GM11168 (cell line): ENCODE measurements around the gene NSD1.

Experiments used
- in situ Hi-C: fragments of 300-500 bp; cut with MboI; formaldehyde crosslinking; loops from one replicate; pipeline ENCODE4 v1.12.0; 2022; ENCODE audit warnings: low sequenced_read_pairs; ENCODE audit not compliant: unreplicated experiment

NSD1 gene

DNA sequence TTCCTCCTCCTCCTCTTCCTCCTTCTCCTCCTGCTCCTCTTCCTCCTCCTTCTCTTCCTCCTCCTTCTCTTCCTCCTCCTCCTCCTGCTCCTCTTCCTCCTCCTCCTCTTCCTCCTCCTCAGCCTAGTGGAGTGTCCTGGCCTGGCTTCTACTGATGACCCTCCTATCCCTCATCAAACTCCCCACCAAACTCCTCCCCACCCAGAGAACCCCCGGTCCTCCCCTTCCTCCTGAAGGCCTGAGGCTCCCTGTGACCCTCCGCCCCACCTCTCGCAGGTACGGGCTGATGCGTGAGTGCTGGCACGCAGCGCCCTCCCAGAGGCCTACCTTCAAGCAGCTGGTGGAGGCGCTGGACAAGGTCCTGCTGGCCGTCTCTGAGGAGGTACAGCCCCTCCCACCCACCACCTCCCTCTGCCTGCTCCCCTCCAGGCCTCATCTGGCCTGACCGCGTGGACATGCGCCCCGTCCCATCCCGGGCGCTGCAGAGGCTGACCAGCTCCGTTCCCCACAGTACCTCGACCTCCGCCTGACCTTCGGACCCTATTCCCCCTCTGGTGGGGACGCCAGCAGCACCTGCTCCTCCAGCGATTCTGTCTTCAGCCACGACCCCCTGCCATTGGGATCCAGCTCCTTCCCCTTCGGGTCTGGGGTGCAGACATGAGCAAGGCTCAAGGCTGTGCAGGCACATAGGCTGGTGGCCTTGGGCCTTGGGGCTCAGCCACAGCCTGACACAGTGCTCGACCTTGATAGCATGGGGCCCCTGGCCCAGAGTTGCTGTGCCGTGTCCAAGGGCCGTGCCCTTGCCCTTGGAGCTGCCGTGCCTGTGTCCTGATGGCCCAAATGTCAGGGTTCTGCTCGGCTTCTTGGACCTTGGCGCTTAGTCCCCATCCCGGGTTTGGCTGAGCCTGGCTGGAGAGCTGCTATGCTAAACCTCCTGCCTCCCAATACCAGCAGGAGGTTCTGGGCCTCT is 36.3 kb upstream of the NSD1 start:
- in situ Hi-C loops, result no loop called here

GRCh38 chr5:177098120-177098469 is 35.5 kb upstream of the NSD1 start:
- in situ Hi-C loops, result no loop called here

DNA sequence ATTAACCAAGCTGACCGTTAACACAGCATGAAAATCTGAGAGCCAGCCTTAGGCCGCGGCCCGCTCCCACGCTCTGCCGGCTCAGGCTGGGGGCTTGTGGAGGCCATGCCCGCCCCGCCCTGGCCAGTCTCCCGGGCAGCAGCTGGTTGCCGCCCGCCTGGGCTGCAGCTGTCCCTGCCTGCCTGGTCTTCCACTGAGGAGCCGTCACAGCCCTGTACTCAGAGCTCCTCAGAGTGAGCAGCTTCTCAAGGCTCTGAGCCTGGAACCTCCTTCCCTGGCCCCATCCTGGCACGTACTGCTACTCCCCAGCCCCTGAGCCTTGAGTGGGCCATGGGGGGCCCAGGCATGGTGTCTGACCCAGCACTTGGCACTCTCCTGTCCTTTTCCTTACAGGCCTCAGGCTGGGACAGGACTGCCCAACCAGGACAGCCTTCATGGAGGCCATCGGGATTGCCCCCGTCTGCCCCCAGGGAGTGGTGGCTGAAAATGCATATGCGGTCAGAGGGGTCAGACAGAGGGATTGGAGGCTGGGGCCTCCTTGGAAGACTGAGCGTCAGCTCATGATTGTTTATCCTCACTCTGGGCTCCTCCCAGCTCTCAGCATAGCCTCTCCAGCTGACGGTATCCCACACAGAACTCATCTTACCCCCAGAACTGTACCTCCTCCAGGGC is 35.0 kb upstream of the NSD1 start:
- in situ Hi-C loops, result no loop called here

- in situ Hi-C loops, result no loop called here
Measured at GRCh38 chr5:177099422-177100093, 34.0 kb upstream of the NSD1 start.

GRCh38 chr5:177100714-177101121 is 32.9 kb upstream of the NSD1 start:
- in situ Hi-C loops, result no loop called here

- in situ Hi-C loops, result no loop called here
Measured at GRCh38 chr5:177103523-177104253, 29.9 kb upstream of the NSD1 start.

DNA sequence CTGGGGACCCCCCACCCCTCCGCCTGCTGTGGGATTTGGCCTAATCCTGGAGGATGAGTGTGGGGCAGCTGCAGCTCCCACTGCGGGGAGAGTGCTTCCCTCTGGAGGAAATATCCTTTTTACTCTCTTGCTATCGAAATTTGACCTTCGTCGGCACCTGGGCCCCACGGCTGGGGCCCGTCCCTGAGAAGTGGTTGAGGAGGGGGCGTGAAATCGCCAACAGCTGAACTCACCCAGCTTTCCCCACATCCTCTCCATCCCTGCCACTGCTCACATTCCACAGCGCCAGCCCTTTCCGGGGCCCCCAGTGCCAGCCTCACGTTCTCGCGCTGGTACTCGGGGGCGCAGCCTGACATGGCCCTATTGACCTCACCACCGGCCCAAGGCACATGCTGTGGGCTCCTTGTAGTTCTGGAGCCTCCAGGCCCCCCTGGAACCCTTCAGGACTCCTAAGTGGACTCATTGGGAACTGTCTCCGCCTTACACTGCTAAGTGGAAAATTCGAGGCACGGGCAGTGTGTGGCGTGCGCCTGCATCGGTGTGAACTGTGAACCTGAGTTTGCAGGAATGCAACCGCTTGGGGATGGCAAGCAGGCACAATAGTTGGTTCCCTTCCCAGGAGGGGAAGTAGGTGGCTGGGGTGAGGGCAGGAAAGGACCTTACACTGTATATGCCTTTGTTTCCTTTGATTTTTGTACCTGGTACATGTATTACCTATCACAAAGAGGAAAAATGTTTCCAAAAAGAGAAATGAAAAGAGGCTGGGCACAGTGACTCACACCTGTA is 27.7 kb upstream of the NSD1 start:
- in situ Hi-C loops, result no loop called here

GRCh38 chr5:177107159-177107558 is 26.4 kb upstream of the NSD1 start:
- in situ Hi-C loops, result no loop called here

DNA sequence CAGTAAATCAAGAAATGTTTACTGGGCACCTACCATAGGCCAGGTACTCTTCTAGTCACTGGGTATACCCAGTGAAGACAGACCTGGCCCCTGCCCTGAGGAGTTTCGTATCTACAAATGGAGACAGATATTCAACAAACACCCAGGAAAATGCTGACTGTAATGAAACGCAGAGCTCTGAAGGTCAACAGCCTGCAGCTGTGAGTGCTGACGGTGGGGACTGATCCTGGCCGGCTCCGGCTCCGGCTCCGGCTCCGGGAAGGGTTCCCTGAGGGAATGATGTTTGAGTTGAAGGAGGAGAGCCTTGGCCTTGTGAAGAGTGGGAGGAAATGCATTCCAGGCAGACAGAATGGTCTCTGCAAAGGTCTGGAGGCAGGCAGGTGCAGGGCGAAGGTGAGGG is 23.8 kb upstream of the NSD1 start:
- in situ Hi-C loops, result loop anchor here (10.0 kb wide), 1 partner anchor 125 kb away; no protein-coding TSS in a partner anchor

- in situ Hi-C loops, result loop anchor here (10.0 kb wide), 1 partner anchor 123 kb away; no protein-coding TSS in a partner anchor
Measured at GRCh38 chr5:177111720-177112394, 21.7 kb upstream of the NSD1 start.

- in situ Hi-C loops, result loop anchor here (10.0 kb wide), 1 partner anchor 122 kb away; no protein-coding TSS in a partner anchor
Measured at GRCh38 chr5:177112589-177113220, 20.9 kb upstream of the NSD1 start.

- in situ Hi-C loops, result loop anchor here (10.0 kb wide), 1 partner anchor 121 kb away; no protein-coding TSS in a partner anchor
Measured at GRCh38 chr5:177113566-177114424, 19.8 kb upstream of the NSD1 start.

DNA sequence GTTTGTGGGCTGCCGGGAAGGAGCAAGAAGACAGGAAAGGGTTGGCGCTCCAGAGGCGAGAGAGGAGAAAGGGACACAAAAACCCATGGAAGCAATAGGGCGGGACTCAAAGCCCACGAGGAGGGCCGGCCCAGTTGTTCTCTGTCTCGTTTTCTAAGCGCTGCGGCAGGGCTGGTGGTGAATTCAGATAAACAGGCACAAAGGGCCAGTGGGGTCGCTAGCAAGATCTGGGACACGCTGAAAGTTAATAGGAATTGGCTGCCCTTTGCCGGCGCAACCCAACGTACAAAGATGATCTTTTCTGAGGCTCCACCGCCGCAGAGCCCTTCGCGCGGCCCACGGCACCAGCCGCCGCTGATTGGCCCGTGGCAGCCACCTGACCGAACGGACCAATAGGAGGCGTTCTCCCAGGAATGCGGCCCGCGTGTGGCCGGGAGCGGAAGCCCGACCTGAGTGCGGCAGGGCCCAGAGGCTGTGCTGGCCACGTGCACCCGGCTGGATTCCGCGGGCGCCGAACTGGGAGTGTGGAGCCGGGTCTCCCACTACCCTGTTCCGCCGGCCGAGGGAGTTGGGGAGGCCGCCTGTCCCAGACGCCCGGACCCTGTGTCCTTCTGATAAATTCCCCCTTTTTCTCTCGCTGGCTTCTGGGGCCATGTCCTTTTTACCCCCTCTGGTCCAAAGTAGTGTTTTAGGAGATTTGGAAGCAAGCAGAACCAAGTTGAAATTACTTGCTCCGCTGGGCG is 16.8 kb upstream of the NSD1 start:
- in situ Hi-C loops, result loop anchor here (10.0 kb wide), 1 partner anchor 118 kb away; no protein-coding TSS in a partner anchor

DNA sequence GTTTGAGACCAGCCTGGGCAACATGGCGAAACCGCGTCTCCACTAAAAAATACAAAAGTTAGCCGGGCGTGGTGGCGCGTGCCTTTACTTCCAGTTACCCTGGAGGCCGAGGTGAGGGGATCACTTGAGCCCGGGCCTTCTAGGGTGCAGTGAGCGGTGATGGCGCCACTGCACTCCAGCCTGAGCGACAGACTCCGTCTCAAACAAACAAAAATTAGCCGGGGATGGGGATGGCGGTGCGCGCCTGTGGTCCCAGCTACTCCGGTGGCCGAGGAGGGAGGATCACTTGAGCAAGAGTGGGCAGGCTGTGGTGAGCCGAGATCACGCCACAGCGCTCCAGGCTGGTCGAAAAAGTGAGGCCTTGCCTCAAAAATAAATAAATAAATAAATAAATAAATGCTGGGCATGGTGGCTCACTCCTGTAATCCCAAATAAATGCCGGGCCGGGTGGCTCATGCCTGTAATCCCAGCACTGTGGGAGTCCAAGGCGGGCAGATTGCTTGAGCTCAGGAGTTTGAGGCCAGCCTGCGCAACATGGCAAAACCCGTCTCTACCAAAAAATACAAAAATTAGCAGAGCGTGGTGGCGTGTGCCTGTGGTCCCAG is 16.0 kb upstream of the NSD1 start:
- in situ Hi-C loops, result loop anchor here (10.0 kb wide), 1 partner anchor 117 kb away; no protein-coding TSS in a partner anchor

GRCh38 chr5:177122566-177122965 is 11.0 kb upstream of the NSD1 start:
- in situ Hi-C loops, result no loop called here

GRCh38 chr5:177123789-177124485 is 9.6 kb upstream of the NSD1 start:
- in situ Hi-C loops, result no loop called here
